SU-DHL-6 (cell line): ENCODE results near the gene ZNF391.

Experiments used
- EZH2phosphoT487 ChIP-seq: fragments of 200-600 bp; sonication (generic), shearing (Covaris generic); conservative IDR thresholded peaks from 2 replicates; pipeline ENCODE4 v1.6.1; 2018; ENCODE audit warnings: mild to moderate bottlenecking, antibody characterized with exemption, low read length, moderate library complexity, mixed read lengths
- TF ChIP-seq, protein P1 (sequence below): fragments of 200-600 bp; sonication (generic); IDR thresholded peaks from one replicate; pipeline ENCODE4 v1.5.1; 2017; ENCODE audit warnings: antibody characterized with exemption, mild to moderate bottlenecking, low read length, moderate library complexity; ENCODE audit not compliant: insufficient read depth, poor library complexity, severe bottlenecking

DNA sequence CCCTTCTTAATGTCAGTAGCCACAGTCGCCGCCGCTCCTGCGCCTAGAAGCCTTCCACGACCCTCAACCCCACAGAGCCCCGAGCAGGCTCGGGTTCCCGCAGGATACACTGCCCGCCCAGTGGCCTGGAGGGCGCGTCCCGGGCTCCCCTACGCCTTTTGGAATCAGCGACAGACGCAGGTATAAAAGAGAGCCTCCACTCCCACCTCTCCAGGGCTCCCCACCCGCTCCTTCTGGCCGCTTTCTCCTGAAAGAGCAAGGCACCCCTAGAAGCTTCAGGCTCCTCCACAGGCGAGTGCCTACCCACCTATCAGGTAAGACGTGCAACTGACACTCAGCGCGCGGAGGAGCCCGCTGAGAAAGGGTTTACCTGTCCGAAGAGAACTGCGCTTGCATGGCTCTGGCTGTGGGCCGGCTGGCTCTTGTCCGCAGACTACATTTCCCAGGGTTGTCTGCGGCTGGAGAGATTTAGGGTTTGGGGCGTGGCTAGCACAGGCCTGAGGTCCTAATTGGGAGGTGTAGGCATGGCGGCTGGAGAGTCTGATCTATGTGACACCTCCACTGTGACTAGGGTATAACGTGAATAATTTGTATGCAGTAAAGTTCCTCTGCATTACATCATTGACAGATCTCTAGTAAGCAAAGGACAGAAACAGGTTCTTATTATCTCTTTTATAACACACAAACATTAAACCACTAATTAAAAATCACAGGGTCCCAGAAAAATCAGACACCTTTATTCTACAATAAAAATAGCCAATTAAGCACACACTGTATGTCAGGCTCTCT, 13.5 kb upstream of the ZNF391 start:
- TF ChIP-seq, protein P1, sequence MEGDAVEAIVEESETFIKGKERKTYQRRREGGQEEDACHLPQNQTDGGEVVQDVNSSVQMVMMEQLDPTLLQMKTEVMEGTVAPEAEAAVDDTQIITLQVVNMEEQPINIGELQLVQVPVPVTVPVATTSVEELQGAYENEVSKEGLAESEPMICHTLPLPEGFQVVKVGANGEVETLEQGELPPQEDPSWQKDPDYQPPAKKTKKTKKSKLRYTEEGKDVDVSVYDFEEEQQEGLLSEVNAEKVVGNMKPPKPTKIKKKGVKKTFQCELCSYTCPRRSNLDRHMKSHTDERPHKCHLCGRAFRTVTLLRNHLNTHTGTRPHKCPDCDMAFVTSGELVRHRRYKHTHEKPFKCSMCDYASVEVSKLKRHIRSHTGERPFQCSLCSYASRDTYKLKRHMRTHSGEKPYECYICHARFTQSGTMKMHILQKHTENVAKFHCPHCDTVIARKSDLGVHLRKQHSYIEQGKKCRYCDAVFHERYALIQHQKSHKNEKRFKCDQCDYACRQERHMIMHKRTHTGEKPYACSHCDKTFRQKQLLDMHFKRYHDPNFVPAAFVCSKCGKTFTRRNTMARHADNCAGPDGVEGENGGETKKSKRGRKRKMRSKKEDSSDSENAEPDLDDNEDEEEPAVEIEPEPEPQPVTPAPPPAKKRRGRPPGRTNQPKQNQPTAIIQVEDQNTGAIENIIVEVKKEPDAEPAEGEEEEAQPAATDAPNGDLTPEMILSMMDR = no peak
- TF ChIP-seq EZH2phosphoT487 = no peak
